RKO (cell line): ENCODE data around the gene ASXL2.

ENCODE experiments used
- DNase-seq: peaks from one replicate; pipeline ENCODE4 v3.0.0-alpha.2; 2016; ENCODE audit warnings: low spot score

The ASXL2 gene

DNA sequence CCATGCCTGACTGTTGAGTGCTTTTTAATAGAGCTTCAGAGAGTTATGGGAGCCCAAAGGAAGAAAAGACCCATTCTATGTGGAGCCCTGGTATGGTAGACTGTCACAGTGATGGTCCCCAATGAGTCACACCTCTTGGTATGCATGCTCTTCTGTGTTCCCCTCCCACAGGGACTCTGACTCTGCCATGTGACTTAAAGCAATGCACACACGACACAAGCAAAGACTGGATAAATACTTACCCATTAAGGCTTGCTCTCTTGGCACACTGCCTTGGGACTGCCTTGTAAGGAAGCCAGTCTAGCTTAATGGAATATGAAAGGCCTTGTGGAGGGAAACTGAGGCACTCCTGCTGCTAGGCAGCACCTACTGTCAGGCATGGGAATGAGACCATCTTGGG, 188.2 kb downstream of the ASXL2 start:
- DNase-seq: peak; percentile 28

GRCh38 chr2:25688236-25688635, 190.1 kb downstream of the ASXL2 start:
- no peak for DNase-seq

DNA sequence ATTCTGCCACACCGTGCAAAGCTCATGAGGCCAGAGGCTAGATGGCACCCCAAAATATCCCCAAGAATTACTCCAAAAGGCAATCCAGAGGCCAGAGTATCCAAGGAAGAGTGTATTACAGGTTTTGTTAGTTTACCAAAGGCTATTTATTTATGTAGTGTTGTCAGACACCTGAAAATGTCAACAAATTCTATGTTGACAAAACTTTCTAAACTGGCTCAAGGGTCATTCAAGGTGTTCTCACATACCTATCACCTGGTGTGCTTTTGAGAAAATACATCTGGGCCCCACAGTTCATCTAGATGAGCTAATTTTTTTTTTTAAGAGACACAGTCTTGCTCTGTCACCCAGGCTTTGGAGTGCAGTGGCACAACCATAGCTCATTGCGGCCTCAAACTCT, 192.5 kb downstream of the ASXL2 start:
- DNase-seq: no peak

DNA sequence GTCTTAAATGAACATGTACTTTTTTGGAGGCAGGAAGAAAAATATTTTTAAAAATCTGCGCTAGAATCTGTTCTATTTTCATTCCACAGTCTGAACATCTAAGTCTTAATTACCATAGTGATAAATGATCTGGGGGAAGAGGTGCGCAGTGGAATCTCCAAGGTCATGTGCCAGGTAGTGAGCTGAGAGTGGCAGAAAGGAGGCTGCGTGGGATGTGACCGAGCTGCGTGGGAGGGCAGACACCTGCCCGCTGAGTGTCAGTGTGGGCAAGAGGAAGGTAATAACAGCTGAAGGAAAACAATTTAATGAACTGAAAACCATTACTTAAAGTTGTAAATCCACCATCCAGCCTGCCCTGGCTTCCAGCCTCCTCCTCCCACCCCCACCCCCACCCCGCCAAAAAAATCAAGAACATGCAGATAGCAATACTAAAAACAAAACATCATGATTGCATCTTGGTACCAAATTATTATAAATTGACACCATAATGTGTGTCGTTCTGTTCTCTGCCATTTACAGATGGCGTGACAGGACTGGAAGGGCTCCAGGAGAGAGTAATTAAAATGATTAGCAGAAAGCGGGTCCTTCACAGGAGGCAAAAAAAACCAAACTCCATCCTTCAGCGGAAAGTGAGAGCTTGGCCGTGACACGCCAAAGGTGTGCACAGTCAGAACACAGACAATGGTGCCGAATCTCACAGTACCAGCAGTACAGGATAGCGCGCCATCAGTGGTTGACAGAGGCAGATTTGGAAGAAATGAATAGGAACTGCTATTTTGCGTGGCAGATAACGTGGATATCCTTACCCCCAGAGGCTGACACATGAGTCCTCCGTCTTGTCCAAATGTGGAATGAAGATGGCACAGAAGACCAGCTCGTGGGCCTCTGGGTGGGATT, 193.5 kb downstream of the ASXL2 start:
- DNase-seq: no peak
